SK-MEL-5 (cell line): ENCODE results near the gene RPS6KA2. TPM values are rescaled to one million over a fixed set of nuclear protein-coding genes. Genes with fewer than 3 reads are reported as not detected.

Source experiments
- DNase-seq: peaks from one replicate; pipeline ENCODE4 v3.0.0-alpha.2; 2016; ENCODE audit warnings: low read depth, low spot score
- in situ Hi-C: cut with HindIII; loops from 2 replicates; pipeline ENCODE4 v1.10.0; 2016; ENCODE audit warnings: low sequenced_read_pairs, high pct_unique_total_duplicates, low pct_unique_long_range_greater_than_20kb
- total RNA-seq: library from RNA; depleted of rRNA; stranded (reverse); fragments of >200 nt; shearing (Covaris generic); gene quantifications from 2 replicates; pipeline ENCODE4 v1.2.3, GENCODE V29; 2014

RPS6KA2 gene
- total RNA-seq, 1 experiment from 2014 or later: 2.1 TPM

GRCh38 chr6:166495487-166496314 lies 131.3 kb downstream of the RPS6KA2 start:
- no peak for DNase-seq
- in situ Hi-C loops: no loop called here

GRCh38 chr6:166494757-166495486 lies 132.1 kb downstream of the RPS6KA2 start:
- in situ Hi-C loops: no loop called here
- peak; percentile 5 for DNase-seq

GRCh38 chr6:166494101-166494441 lies 133.0 kb downstream of the RPS6KA2 start:
- DNase-seq: no peak
- in situ Hi-C loops: no loop called here

GRCh38 chr6:166493427-166494100 lies 133.5 kb downstream of the RPS6KA2 start:
- in situ Hi-C loops: no loop called here
- no peak for DNase-seq

GRCh38 chr6:166492092-166492741 lies 134.8 kb downstream of the RPS6KA2 start:
- in situ Hi-C loops: no loop called here
- no peak for DNase-seq

GRCh38 chr6:166490671-166491500 lies 136.2 kb downstream of the RPS6KA2 start:
- in situ Hi-C loops: no loop called here

GRCh38 chr6:166489301-166490155 lies 137.5 kb downstream of the RPS6KA2 start:
- DNase-seq: no peak
- in situ Hi-C loops: no loop called here

More at GRCh38 chr6:166490671-166491500, 136.2 kb downstream of the RPS6KA2 start:
- DNase-seq: no peak

- no peak for DNase-seq
- in situ Hi-C loops: no loop called here
Measured at GRCh38 chr6:166488701-166489100, 138.3 kb downstream of the RPS6KA2 start.

- no peak for DNase-seq
- in situ Hi-C loops: no loop called here
Measured at GRCh38 chr6:166488076-166488685, 138.9 kb downstream of the RPS6KA2 start.

GRCh38 chr6:166487148-166487547 lies 139.9 kb downstream of the RPS6KA2 start:
- in situ Hi-C loops: no loop called here
- no peak for DNase-seq

- in situ Hi-C loops: no loop called here
- no peak for DNase-seq
Measured at GRCh38 chr6:166486536-166486880, 140.5 kb downstream of the RPS6KA2 start.

- DNase-seq: no peak
- in situ Hi-C loops: no loop called here
Measured at GRCh38 chr6:166485651-166486535, 141.2 kb downstream of the RPS6KA2 start.

- in situ Hi-C loops: no loop called here
- no peak for DNase-seq
Measured at GRCh38 chr6:166484863-166485262, 142.2 kb downstream of the RPS6KA2 start.

- no peak for DNase-seq
- in situ Hi-C loops: no loop called here
Measured at GRCh38 chr6:166483573-166484250, 143.3 kb downstream of the RPS6KA2 start.

GRCh38 chr6:166483026-166483425 lies 144.0 kb downstream of the RPS6KA2 start:
- DNase-seq: no peak
- in situ Hi-C loops: no loop called here
